Non-pigmented ciliary epithelial cell (primary cell): ENCODE measurements around the gene NBPF20.
"Not testable (repeated sequence)": the region's sequence is repeated elsewhere in the genome, so short reads cannot be mapped to it uniquely, and the experiment has no call there.

Experiments
- DNase-seq: peaks from one replicate; pipeline ENCODE4 v3.0.0-alpha.2; 2010; ENCODE audit warnings: low read depth

The NBPF20 gene

GRCh38 chr1:145429329-145429728 is 3.9 kb upstream of the NBPF20 start:
- not testable (repeated sequence) for DNase-seq

GRCh38 chr1:145424612-145425435 is 579 bp downstream of the NBPF20 start:
- peak; percentile 15 for DNase-seq

GRCh38 chr1:145415149-145415548 is 10.3 kb downstream of the NBPF20 start:
- DNase-seq: not testable (repeated sequence)

- DNase-seq: not testable (repeated sequence)
Measured at GRCh38 chr1:145407266-145407665, 18.1 kb downstream of the NBPF20 start.

GRCh38 chr1:145404949-145405348 is 20.5 kb downstream of the NBPF20 start:
- DNase-seq: not testable (repeated sequence)

- DNase-seq: not testable (repeated sequence)
Measured at GRCh38 chr1:145400701-145401100, 24.7 kb downstream of the NBPF20 start.
